RWPE1 (cell line): ENCODE data around the gene AP3D1.
"Not testable (repeated sequence)": the region's sequence is repeated elsewhere in the genome, so short reads cannot be mapped to it uniquely, and the experiment has no call there.

Experiments used
- CTCF ChIA-PET: fragments of 350-600 bp; sonication (Branson Sonifier 250); formaldehyde crosslinking; extraction: SDS; loops from one replicate; lab custom pipeline; 2021; lab: Yijun Ruan, JAX
- POLR2A ChIA-PET: fragments of 400-600 bp; formaldehyde crosslinking; extraction: SDS; loops from one replicate; lab custom pipeline; 2020; ENCODE audit warnings: antibody characterized with exemption; ENCODE audit not compliant: low non-redundant PET; lab: Yijun Ruan, JAX
- DNase-seq: peaks from one replicate; pipeline ENCODE4 v3.0.0; 2012; ENCODE audit warnings: low spot score
- H3K27ac ChIP-seq: fragments of 450-650 bp; 2 replicates; pipeline ENCODE4 v1.5.1; 2017
- TF ChIP-seq, protein P1 (sequence below): fragments of 450-650 bp; conservative IDR thresholded peaks from 2 replicates; pipeline ENCODE4 v1.5.1; 2017; ENCODE audit warnings: low read depth, mild to moderate bottlenecking

AP3D1 gene

DNA sequence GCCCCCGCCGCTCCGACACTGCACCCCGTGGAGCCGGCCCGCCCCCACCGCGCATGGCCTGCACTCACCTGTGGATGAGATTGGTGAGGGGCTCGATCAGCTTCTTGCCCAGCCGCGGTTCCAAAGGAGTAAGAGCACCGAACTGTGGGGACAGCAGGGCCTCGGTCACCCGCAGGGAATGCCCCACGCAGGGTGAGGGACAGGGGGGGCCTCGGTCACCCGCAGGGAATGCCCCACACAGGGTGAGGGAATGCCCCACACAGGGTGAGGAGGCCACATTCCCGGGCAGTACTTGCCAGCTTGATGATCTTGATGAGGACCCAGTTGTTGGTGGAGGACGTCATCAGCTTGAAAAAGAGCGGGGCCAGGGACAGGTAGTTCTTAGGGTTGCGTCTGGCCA, 22.3 kb downstream of the AP3D1 start:
- H3K27ac ChIP-seq = no peak overlapping the region
- CTCF ChIA-PET = interaction anchor here (0.6 kb wide), 1 partner anchor 8 kb away, joined by 3 read pairs; no protein-coding TSS in a partner anchor
- TF ChIP-seq, protein P1, sequence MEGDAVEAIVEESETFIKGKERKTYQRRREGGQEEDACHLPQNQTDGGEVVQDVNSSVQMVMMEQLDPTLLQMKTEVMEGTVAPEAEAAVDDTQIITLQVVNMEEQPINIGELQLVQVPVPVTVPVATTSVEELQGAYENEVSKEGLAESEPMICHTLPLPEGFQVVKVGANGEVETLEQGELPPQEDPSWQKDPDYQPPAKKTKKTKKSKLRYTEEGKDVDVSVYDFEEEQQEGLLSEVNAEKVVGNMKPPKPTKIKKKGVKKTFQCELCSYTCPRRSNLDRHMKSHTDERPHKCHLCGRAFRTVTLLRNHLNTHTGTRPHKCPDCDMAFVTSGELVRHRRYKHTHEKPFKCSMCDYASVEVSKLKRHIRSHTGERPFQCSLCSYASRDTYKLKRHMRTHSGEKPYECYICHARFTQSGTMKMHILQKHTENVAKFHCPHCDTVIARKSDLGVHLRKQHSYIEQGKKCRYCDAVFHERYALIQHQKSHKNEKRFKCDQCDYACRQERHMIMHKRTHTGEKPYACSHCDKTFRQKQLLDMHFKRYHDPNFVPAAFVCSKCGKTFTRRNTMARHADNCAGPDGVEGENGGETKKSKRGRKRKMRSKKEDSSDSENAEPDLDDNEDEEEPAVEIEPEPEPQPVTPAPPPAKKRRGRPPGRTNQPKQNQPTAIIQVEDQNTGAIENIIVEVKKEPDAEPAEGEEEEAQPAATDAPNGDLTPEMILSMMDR = no peak
- POLR2A ChIA-PET = no interaction called here
- DNase-seq = no peak

- H3K27ac ChIP-seq, POLR2A ChIA-PET, DNase-seq: not testable (repeated sequence)
- CTCF ChIA-PET = interaction anchor here (0.7 kb wide), 1 partner anchor 12 kb away, joined by 3 read pairs; no protein-coding TSS in a partner anchor
These were observed 23.1 kb downstream of the AP3D1 start for GRCh38 chr19:2128252-2128651.

DNA sequence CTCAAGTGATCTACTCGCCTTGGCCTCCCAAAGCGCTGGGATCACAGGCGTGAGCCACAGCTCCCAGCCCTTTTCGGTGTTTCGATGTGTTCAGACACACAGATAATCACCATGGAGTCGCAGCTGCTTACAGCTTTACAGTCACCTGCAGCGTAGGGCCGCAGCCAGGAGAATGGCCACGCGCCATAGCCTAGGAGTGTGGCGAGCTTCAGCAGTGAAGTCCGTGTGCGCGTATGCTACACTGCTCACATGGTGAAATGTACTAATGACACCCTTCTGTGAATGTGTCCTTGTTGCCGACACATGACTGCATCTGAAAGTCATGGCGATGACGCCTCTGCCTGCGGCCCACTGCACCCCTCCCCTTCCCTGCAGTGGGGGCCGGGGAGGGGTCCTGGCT, 23.6 kb downstream of the AP3D1 start:
- H3K27ac ChIP-seq = no peak overlapping the region
- no peak for DNase-seq
- POLR2A ChIA-PET = no interaction called here
- CTCF ChIA-PET = no interaction called here
- TF ChIP-seq, protein P1 = no peak

DNA sequence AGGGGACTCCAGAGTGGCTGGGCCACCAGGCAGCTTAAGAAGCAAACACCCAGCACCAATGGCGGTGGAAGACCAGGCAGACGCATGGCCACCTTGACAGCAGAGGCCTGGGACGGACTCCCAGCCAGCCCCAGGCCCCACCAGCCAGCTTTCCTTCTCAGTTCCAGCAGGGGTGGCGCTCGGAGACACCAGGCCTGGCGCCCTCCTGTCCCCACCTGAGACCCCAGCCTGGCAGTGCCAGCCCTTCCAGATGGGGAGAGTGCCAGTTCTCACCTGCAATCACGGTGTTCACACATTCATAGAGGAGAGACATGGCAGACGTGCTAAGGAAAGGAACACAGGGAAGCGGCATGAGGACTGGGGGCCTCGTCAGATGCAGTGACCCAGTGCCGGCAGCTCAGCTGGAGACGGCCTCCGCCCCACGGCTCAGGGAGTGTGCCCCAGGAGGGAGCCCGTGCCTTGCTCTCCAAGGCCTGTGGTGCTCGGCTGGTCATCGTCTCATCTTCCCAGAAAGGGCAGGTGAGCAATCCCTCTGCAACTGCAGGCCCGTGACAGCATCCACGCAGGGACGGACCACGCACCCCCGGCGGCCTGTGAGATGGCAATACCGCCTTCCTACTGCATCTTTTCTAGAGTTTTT, 24.4 kb downstream of the AP3D1 start:
- ChIA-PET CTCF (no interaction called here), POLR2A (no interaction called here)

GRCh38 chr19:2123682-2124387, 27.5 kb downstream of the AP3D1 start:
- peak; percentile 11 for DNase-seq
- no peak overlapping the region for H3K27ac ChIP-seq
- CTCF ChIA-PET = interaction anchor here (0.5 kb wide), 1 partner anchor 516 kb away, joined by 4 read pairs; no protein-coding TSS in a partner anchor
- POLR2A ChIA-PET = no interaction called here
- TF ChIP-seq, protein P1 = no peak

More for the DNA sequence above, 24.4 kb downstream of the AP3D1 start:
- no peak for DNase-seq
- H3K27ac ChIP-seq = no peak overlapping the region
- TF ChIP-seq, protein P1 = no peak

- POLR2A ChIA-PET = no interaction called here
- no peak overlapping the region for H3K27ac ChIP-seq
- DNase-seq = no peak
- TF ChIP-seq, protein P1 = no peak
- CTCF ChIA-PET = no interaction called here
These were observed 28.4 kb downstream of the AP3D1 start for GRCh38 chr19:2122982-2123381.

- H3K27ac ChIP-seq = no peak overlapping the region
- TF ChIP-seq, protein P1 = no peak
- DNase-seq = no peak
- ChIA-PET CTCF (no interaction called here), POLR2A (no interaction called here)
These were observed 29.1 kb downstream of the AP3D1 start for GRCh38 chr19:2122251-2122650.
